ENCODE data around the gene ABCG8.

The ABCG8 gene

GRCh38 chr2:43853141-43854081, 14.6 kb downstream of the ABCG8 start:
- intact Hi-C loops (cut with DNase I) = no loop called here
- DNase-seq = peak in 1 of 10 donors; percentile 86

DNA sequence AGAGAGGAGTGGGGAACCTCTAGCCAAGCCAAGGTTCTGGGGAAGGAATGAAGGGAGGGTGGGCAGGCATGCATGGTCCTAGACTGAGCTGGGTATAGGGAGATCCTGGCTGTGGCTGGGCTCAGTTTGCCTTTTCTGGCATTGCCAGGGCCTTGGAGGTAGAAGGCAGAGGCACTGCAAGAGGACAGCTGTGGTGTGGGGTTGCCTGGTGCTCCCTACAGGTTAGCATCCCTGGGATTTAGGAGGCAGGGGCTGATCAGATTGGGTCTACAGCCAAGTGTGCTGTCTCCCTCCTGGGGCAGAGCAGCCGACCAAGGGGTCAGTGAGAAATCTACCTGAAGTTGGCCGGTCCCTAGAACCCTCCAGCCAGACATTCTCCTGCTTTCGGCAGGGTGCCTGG, 15.9 kb downstream of the ABCG8 start:
- intact Hi-C loops (cut with DNase I) = no loop called here

DNA sequence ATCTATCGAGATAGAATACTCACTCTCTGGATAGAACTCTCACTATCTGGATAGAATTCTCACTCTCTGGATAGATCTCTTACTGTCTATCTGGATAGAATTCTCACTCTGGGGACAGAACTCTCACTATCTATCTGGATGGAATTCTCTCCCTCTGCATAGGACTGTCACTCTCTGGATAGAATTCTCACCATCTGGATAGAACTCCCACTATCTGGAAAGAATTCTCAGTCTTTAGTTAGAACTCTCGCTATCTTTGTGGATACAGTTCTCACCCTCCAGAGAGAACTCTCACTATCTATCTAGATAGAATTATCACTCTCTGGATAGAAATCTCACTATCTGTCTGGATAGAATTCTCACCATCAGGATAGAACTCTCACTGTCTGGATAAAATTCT, 16.5 kb downstream of the ABCG8 start:
- intact Hi-C loops (cut with DNase I) = no loop called here
- DNase-seq = no peak

More for the DNA sequence above, 15.9 kb downstream of the ABCG8 start:
- DNase-seq = no peak

DNA sequence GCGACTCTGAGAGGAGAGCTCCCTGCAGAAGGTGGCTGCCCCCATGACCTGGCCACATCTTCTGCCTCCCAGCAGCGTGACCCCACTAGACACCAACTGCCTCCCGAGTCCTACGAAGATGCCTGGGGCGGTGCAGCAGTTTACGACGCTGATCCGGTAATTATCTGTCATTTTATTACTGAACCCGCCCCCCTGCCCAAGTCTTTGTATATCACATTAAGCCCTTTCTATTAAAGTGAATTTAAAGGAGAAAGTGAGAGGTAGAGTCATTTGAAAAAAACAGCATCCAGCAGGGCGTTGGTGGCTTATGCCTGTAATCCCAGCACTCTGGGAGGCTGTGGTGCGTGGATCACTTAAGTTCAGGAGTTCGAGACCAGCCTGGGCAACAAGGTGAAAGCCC, 33.4 kb downstream of the ABCG8 start:
- intact Hi-C loops (cut with DNase I) = no loop called here

GRCh38 chr2:43874776-43875451, 36.1 kb downstream of the ABCG8 start:
- peak in 1 of 10 donors; percentile 59 for DNase-seq
- intact Hi-C loops (cut with DNase I) = no loop called here

More for the DNA sequence above, 33.4 kb downstream of the ABCG8 start:
- DNase-seq = peak in 1 of 10 donors; percentile 45

DNA sequence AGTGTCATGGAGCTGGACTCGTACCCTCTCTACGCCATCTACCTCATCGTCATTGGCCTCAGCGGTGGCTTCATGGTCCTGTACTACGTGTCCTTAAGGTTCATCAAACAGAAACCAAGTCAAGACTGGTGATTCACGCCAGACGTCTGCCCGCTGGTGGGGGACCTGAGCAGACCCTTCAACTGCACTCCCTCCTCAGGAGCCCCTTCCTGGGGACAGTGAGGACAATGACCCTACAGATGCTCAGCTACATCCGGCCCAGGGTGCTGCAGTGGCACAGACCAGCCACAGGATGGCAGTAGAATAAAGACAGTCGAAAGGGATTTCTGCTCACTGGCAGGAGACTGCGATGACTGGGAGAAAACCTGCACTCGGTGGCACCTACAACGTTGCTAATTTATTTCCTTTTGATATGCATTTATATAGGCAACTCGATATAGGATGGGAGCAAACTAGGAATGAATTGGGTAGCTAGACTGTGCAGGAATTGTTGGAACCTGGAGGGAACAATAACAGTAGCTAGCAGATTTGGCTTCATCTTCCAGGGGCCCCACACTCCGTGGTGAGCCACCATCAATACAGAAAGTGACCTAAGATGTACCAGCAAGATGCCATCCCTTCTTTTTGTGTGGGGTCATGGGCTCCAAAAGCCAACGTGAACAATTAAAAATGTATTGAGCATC, 39.2 kb downstream of the ABCG8 start:
- intact Hi-C loops (cut with DNase I) = no loop called here
- peak; percentile 40 to 95 (median 75) for DNase-seq

DNA sequence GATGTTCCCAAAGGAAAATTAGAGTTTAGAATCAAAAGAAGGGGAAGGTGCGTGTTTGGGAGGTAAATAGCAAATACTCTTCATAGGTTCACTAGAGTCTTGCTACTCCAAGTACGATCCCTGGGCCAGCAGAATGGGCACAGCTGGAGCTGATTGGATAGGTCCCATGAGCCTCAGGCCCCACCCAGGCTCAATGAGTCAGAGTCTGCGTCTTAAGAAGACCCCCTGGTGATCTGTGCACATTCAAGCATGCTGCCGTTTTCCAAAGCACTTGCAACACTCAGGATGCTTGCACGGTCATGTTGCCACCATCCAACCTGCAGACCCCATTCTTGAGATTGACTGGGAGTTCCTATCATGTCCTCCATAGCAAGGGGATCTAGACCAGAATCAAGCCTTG, 40.5 kb downstream of the ABCG8 start:
- peak in 1 of 10 donors; percentile 39 for DNase-seq
- intact Hi-C loops (cut with DNase I) = no loop called here

- intact Hi-C loops (cut with DNase I) = no loop called here
- no peak for DNase-seq
Measured at GRCh38 chr2:43880471-43880870, 41.7 kb downstream of the ABCG8 start.

DNA sequence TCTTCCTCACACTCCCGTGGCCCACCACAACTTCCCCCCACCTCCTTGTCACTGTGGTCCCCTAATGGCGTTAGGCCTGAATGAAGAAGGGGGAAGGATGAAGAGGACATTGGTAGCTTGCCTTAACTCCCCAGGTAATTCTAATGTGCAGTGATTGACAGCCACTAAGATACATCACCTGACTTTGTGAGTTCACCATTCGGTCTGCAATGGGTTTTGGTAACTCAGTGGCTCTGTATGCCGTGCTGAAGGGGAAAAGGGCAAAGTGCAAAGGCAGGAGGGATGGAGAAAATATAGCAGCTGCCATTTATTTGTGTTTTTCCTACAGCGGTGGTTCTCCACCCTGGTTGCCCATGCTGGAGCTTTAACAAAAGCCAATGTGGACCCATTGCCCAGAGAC, 42.2 kb downstream of the ABCG8 start:
- DNase-seq = no peak
- intact Hi-C loops (cut with DNase I) = no loop called here

DNA sequence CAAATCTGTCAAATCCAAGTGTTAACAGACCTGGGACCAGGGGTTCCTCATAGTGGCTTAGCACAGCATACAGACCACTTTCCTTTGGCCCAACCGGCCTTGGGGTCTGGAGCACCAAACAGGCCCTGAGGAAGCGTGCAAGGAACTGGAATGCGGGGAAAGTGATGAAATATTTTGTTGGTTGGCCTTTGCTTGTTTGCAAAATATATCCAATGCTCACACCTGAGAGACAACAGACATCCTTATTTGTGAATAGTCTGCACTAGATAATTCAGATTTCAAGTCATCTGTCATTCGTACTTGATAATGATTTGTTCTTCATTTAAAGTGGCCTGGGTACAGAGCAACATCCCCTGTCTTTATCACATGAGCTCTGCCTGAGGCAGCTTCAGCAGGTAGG, 43.5 kb downstream of the ABCG8 start:
- intact Hi-C loops (cut with DNase I) = no loop called here
- DNase-seq = no peak

DNA sequence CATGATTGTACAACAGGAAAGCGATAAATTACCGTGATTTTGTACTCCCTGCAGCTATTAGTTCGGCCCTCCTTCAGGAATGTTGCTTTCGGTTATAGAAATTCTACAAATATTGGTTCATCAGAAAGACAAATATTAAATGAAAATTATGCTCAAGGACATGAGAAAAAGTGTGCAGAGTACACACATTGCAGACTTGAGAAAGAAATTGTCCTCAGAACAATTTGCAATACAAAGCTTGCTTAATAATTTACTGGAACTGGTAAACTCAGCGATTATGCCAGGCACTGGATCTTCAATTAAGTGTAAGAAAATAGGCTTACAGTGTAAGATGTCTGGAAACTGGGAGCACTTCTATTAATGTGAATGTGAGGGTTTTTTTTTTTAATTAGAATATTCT, 45.9 kb downstream of the ABCG8 start:
- intact Hi-C loops (cut with DNase I) = loop anchor here (1.0 kb wide), 1 partner anchor 31 kb away; no protein-coding TSS in a partner anchor
- DNase-seq = no peak

DNA sequence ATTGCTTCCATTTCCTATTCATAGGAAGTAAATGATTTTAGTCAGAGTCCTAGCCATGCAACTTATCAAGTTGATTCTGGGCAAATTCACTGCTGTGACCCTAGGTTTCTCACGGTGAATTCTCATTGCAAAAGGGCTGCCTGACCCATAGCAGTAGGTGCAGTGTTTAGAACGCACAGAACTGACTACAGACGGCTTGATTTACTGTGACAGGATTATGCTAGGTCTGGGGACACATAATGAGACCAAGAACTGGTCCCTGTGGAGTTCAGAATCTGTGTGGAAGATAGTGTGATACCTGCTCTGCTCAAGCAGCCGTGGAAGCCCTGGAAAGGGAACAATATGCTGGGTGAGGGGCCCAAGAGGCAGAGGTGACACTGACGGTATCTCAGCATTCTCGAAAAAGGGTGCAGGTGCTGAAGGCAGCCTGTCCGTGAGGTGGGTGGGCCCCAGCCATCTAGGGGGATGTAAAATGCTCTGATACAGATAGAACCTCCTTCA, 46.4 kb downstream of the ABCG8 start:
- DNase-seq = no peak
- intact Hi-C loops (cut with DNase I) = no loop called here

DNA sequence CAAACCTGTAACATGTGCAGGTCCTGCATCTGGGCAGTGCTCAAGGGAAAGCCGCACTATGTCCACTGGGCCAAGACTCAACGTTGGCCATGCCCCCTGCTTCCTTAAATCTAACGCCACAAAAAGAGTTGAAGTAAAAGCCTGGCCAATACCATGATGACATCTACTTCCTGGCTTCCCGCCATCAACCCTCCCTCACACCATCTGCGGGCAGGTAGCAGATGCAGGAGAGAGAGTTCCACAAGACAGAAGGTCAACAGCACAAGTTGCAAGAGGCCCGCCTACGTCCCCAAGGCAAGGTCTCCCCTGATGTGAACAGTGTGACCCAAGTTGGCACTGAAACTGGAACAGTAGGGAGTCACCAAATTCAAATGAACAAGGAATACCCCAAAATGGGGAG, 48.4 kb downstream of the ABCG8 start:
- intact Hi-C loops (cut with DNase I) = no loop called here
- peak in 1 of 10 donors; percentile 41 for DNase-seq

- intact Hi-C loops (cut with DNase I) = no loop called here
- no peak for DNase-seq
Measured at GRCh38 chr2:43889416-43889815, 50.6 kb downstream of the ABCG8 start.

DNA sequence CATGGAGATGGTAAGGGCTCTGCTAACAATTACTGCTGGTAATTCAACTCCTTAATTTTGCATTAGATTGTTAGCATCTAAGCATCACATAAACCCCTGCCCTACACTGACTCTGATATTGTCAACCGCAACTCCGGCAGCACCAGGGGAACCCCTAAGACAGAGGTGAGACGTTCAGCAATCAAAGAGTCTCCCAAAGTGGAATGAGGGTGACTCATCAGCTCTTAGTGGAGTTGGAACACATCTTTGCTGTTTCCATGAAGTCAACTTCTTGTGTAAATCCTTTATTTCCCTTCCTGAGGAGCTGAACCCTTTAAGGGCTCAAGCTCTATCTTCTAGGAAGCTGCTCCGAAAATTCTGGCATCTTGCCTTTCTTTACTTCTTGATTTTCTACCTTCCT, 52.1 kb downstream of the ABCG8 start:
- intact Hi-C loops (cut with DNase I) = no loop called here
- no peak for DNase-seq

GRCh38 chr2:43894743-43895142, 56.0 kb downstream of the ABCG8 start:
- intact Hi-C loops (cut with DNase I) = no loop called here
- DNase-seq = no peak

GRCh38 chr2:43896906-43897305, 58.1 kb downstream of the ABCG8 start:
- intact Hi-C loops (cut with DNase I) = no loop called here
- DNase-seq = no peak

GRCh38 chr2:43897492-43897891, 58.7 kb downstream of the ABCG8 start:
- intact Hi-C loops (cut with DNase I) = no loop called here
- no peak for DNase-seq

DNA sequence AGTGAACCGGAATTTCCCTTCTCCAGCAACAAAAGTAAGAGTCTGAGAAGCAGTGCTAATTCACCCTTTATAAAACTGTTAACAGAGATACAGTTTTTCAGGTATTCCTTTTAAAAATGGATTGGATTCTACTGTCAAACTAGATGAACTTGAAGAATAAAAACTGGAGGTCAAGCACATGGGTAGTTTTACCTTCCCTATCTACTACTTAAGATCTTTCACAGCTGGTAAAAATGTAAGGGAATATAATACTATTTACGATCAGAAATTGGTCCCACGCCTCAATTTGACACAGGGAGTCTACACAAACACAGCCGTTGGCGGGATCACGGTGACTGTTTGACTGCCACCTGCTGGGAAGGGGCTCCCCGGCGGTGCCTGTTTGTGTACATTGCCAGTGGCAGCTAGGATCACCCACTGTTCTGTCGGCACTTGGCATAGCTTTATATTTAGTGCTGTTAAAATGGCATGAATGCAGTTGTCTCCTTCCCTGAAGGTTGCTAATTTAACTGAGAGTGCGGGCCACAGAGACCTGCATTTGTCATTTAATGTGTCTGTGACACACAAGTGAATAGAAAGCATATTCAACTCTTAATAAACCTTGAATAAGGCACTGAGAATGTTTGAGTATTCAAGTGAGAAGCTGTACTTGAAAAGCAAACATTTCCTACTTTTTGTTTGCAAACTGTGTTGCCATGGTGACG, 59.5 kb downstream of the ABCG8 start:
- DNase-seq = peak in 4 of 10 donors; percentile 24 to 85 (median 28)
- intact Hi-C loops (cut with DNase I) = no loop called here

DNA sequence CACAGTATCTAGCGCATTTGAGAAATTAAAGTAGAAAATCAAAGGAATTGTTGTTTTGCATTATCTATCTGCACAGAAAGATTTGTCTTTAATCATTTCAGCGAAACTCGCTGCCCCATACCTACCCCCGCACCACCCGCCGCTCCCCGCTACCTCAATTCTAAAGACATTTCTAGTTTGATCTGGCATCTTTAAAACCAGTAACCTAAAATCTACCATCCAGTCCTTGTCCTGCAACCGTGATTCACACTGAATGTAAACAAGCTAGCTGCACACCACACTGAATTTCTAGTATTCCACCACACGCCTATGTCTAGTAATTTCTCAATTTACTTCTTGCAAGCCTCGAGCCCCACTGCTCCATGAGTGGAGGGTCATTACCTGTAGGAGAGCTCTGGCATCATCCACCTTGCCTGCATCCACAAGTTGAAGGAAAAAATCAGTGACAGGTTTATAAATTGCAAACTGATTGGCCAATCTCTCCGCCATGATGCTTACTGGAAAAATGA, 60.1 kb downstream of the ABCG8 start:
- DNase-seq = no peak
- intact Hi-C loops (cut with DNase I) = no loop called here

Measured in posterior cingulate gyrus (tissue), 11 donors.